HG03571 (cell line): Measurements from ENCODE around the gene DNASE1L3.
"Not testable (repeated sequence)": the region's sequence is repeated elsewhere in the genome, so short reads cannot be mapped to it uniquely, and the experiment has no call there.

Experiments
- ATAC-seq: cut with Tn5 transposase; IDR thresholded peaks from one replicate; pipeline ENCODE4 v1.9.1; 2021; ENCODE audit not compliant: unreplicated experiment

Gene DNASE1L3

DNA sequence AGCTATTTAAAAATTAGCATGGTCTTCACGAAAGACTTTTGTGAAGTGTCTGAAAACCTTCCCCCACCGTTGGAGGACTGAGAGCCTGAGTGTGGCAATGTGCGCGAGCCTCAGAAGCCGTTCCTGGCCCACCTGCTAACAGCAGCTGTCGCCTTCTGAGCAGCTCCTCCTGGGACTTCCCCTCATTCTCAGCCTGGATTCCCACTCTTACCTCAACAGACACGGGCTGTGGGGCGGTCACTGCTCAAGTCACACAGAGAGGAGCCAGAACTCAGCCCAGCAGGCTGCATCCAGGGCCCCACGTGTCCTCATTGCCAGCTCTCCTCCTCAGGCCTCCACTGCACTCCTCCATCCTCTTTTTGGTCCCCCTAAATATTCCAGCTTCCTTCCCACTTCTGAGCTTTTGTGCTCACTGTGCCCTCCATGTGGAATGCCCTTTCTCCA, 7.8 kb downstream of the DNASE1L3 start:
- peak; percentile 51 for ATAC-seq

DNA sequence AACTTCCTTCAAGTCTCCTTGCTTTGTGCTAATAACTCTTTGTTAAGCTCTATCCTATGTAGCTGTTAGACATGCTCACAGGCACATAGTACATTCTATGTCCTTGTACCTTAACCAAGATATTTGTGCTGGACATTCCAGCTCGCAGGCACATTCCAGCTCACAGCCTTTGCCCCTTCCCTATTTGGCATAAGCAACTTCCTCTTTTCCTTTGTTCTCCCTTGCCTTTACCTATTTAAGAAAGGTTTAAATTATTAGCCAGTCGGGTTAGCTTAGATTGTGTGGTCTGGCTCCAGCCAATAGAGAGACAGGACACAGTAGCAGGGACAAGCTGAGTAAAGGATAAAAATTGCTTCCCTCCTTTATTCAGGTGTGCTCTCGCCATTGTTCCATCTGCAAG, 9.3 kb downstream of the DNASE1L3 start:
- ATAC-seq, result not testable (repeated sequence)

DNA sequence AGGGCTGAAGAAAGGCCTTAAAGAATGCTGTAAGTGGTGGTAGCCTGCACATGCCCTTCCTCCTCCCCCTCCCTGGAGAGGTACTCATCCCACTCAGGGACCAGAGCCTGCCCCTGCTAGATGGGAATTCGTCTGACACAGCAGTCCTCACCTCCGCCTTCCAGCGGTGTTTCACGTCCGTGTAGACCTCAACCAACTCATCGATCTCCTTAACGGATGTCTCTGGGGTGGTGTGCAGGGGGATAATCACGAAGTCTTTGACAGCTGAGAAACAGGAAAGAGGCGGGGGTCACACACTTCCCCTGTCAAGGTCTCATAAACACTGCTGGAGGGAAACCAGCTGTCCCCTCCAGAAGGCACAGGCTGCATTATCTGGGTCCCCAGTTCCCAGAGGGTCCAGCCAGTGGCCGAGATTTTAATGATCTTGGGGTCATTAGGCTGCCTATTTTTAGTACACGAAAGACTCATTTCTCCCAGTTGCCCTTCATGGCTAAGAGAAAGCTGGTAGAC, 9.9 kb downstream of the DNASE1L3 start:
- ATAC-seq, result no peak

DNA sequence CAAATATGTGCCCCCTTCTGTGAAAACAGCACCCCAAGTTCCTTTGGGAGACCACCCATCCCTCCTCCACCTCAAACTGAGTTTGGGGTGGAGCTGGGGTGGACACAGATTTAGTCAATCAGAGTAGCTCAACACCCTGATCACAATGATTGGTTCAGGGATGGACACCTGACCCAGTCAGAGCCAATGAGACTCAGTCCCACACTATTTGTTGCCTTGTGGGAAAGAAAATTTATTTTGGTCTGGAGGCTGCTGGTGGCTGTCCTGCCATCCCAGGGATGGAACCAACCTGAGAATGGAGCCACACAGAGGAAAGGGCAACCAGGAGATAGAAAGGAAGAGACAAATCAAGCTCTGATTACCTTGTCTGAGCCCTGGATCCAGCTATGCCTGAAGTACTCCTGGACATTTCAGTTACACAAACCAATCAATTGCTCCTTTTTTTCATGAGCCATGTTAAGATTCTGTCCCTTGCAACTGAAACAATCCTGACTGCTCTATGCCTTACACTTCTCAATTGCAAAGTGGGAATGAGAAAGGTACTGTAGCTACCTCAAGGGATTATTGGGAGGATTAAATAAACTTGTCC, 10.6 kb downstream of the DNASE1L3 start:
- ATAC-seq, result no peak

DNA sequence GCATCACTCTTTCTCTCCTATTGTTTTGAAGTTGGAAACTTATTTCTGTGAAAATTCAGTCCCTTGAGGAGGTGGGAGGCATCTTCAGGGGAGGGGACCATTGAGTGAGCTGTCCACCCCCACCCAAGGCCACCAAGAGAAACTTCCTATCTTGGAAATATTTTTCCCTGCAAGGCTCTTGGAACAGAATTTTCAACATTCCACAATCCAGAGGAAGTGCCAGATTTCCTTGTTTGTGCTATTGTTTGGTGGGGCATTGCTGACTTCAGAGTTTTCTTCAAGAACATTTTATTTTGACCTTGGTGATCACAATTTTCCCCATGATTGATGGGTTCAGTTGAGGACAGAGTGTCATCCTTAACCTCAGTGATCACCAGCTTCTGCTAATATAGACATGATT, 12.0 kb downstream of the DNASE1L3 start:
- ATAC-seq, result no peak

DNA sequence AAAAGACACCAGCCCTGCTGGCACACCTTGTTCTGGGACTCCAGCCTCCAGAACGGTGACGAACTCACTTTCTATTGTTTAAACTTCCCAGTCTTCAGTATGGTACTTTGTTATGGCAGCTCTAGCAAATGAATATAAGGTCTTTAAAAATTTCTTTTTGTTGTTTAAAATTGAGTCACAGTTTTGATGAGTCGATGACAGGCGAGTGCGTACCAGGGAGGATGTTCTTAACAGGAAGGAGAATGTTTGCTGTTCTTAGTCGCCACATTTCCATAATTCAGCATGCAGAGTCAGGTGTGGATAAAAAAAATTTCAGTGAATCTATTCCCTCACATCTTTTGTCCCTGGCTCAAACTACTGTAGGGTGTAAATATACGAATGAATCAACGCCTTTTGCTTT, 12.4 kb downstream of the DNASE1L3 start:
- no peak for ATAC-seq

DNA sequence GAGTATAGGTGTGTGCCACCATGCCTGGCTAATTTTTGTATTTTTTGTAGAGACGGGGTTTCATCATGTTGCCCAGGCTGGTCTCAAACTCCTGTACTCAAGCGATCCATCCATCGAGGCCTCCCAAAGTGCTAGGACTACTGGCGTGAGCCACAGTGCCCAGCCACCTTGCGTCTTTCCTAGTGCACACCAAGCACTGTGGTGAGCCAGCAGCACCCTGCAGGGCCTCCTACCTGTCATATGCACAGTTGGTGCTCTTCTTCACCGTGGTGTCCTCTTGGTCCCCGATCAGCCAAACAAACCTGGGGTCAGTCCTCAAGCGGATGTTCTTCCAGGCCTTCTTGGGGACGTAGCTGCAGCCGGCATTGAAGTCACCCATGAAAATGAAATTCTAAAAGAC, 13.2 kb downstream of the DNASE1L3 start:
- ATAC-seq, result no peak

DNA sequence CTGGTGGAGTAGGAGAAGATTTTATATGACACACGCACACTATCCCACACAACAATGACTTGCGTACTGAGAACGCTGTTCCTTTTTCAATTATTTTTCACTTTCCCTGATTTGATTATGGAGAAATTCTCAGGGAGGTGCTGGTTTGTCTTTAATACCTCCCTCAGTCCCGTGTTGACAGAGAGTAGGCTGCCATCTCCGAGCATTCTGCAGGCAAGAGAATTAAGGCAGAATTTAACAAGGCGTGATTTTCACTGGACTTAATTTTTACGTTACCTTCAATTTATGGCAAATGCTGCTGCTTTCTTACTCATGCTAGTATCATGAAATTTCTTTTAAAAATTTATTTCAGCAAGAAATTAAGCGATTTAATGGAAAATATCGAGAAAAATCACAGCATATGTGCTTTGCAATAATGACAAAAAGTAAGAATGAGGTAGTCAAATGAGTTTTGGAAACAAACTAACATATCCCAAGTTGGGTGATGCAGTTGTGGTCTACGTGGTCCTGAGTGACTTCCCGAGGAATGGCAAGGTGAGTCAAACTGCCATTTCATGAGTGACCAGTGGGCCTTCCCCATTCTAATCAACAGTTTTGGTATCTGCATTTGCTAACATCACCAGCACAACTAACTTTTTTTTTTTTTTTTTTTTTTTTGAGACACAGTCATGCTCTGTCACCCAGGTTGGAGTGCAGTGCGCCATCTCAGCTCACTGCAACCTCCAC, 16.9 kb downstream of the DNASE1L3 start:
- no peak for ATAC-seq

DNA sequence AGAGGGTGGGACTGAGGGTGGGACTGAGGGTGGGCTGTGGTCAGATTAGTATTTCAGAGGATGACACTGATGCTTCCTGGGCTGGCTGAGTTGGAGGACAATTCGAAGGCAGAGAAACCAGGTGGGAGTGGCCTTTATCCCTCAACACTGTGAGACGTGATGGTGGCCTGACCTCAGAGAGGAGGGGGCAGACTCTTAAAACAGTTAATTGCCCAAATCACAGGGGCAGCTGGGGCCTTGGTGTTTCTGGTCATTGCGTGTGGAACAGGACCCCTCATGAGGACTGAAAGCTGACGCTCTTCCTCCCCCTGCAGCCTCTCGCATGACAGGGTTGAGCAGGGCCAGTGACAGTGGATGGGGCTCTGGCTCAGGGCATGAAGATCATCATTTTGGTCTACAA, 18.7 kb downstream of the DNASE1L3 start:
- ATAC-seq, result no peak

DNA sequence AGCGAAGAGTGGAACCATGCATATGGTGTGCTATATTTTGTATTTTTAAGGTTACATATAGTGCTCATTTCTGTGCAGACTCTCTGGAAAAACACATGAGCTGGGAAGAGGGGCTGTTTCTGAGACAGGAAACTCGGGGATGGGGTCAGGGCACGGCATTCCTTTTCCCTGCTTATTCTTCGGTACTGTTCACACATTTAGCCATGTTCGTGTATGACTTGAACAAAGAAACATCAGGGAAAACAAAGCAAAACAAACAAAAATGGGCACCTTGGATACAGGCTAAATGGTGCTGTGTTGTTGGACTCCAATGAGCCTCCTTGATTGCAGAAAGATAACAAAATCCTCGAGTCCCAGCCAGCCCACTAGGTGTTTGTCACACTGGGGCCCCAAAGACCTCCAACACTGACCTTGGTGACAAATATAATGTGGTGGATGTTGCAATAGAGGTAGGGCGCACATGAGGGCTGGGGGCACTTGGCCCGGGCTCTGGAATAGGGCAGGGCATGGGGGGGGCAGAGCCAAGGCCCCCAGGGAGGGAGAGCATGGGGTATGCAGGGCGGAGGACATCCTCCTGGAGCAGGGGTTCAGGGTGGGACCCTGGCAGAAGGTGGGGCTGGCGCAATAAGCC, 19.3 kb downstream of the DNASE1L3 start:
- ATAC-seq, result no peak

DNA sequence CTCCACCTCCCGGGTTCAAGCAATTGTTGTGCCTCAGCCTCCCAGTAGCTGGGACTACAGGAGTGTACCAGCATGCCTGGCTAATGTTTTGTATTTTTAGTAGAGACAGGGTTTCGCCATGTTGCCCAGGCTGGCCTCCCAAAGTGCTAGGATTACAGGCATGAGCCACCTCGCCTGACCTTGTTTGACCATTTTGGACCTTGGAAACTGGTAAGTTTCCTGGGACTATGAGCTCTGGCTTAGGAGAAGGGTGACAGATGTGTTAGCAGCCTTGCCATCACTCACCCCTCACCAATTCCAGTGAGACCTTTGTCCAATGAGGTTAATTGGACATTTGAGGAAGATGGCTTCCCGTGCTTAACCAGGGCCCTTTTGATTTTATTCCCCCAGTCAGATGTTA, 19.9 kb downstream of the DNASE1L3 start:
- ATAC-seq, result no peak

DNA sequence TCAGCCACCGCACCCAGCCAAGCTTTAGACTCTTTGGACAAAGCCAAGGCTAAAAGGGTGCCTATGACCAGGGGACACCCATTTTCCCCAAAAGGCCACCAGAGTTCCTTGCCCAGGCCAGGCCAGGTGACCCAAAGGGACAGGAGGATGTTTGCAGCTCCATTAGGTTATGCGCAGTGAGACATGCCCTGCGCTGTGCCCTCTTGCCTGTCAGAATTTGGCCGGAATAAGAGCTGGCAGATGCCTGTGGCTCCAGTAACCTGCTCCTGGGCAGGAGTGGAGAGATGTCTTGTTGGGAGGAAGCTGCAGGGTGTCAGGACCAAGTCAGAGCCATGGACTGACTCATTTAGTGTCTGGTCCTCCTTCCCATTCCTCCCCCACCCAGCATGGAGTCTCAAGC, 20.5 kb downstream of the DNASE1L3 start:
- no peak for ATAC-seq

DNA sequence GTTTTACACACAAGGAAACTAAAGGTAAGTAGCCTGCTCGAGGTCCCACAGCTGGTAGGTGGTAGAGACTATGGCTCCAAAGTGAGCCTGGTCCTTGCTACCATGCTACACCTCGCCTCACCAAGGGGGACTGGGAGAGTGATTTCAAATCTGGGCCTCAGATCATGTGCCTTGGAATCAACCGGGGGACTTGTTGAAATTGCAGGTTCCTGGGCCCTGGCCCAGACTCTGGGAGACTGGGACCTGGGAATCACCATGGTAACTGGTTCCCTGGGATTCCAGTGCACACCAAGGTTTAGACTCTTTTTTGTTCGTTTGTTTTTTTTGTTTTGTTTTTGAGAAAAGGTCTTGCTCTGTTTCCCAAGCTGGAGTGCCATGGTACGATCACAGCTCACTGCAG, 21.1 kb downstream of the DNASE1L3 start:
- ATAC-seq, result no peak

DNA sequence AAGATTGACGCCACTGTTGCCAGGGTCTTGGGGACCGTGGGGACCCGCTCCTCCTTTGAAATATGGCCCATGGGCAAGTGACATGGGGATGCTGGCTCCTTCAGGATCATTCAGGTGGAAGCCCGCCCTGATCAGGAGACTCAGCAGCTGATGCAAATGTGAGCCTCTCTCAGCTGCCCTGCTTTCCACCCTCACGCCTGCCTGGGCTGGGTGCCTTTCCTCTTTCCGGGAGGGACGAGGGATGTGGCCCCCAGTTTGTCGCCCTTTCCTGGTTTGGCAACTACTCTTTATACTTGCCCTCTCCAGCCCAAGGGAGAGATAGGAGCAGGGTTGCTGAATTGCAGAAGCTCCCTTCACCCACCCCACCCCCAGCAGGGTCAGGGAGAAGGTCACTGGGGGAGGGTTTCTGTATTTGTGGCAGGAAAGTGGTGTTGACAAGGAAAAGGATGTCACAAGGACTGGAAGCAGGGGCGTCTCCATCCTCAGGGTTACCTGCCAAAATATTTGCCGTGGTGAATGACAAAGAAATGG, 21.8 kb downstream of the DNASE1L3 start:
- ATAC-seq, result no peak

DNA sequence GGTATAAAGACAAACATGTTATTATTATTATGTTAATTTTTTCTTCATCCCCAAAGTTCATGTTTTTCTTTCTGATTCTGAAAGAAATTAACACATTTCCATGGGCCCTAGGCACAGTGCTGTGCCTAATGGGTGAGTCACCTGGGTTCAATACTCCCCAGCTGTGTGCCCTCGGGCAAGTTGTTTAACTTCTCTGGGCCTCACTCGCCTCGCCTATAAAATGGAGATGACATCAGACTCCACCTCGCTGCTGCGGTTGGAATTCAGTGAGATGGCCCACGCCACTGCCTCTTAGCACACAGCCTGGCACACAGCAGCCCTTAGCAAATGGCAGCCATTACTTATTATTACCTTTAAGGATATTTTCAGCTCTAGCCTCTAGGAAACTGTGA, 22.6 kb downstream of the DNASE1L3 start:
- ATAC-seq, result no peak

DNA sequence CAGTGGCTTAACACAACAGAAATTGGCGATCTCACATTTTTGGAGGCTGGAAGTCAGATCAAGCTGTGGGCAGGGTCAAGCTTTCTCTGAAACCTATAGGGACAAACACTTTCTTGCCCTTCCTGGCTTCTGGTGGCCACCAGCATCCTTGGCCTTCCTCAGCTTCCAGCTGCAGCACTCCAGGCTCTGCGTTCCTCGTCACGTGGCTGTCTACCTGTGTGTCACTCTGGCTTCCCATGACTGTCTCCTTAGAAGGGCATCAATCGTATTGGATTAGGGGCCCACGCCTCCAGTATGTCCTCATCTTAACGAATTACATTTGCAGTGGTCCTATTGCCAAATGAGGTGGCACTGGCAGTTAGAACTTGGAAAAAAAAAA, 25.8 kb downstream of the DNASE1L3 start:
- ATAC-seq, result no peak

DNA sequence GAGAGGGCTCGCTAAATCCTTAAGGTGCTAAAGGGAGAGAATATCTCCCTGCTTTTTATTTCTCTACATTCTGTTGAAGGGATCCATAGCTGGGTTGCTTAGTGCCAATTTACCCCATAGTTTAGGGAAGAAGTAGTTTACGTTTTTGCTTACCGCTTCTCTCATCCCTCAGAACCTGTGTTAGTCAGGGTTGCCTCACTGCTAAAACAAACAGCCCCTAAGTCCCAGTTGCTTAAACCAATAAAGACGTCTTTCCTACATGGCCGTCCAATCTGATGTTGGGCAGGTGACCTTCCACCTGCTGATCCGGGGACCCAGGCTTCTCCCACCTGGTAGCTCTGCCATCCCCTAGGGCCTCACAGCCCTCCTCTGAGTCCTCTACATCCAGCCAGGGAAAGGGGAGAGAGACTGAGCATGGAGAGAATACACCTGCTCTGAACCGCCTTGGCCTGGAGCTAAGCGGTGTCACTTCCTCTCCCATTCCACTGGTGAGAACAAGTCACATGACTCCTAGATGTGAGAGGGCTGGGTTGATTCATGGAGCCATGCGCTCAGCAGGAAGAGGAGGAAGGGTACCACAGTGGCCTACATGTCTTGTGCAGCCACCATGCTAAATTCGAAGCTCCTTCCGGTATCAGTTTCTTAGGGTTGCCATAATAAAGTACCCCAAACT, 26.3 kb downstream of the DNASE1L3 start:
- ATAC-seq, result no peak

DNA sequence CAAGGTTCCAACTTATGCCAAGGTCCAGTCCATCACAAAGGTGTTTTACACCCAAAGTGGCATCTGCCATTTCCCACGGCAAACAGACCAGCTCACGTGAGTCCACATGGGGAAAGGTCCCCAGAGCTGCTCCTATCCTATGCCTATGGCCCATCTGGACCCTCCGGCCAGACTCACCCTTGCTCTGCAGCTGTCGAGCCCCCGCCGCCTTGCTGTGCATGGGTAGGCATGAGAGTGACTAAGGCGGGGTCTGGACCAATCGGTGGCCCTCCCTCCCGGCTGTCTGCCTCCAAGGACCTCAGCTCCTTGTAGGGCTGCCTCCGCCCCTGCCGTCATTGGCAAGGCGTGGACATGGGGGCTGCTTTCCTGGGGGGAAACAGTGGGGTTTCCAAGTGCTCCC, 26.9 kb downstream of the DNASE1L3 start:
- no peak for ATAC-seq

DNA sequence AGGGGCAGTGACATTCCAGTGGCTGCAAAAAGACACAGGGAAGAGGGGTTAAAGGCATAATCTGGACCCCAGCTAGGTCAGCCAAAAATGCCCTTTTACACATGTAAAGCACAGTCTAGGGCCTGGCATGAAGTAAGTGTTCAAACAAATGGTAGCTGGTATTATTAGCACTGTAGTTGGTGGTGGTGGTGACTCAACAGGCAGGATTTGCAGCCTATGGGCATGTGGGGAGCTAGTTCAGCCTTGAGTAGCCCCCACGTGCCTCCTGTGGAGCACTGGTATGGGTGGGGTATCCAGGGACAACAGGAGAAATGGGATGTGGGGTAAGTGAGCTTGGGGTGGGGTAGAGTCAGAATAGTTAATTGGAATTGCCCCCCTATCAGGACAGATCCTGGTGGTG, 27.6 kb downstream of the DNASE1L3 start:
- no peak for ATAC-seq

DNA sequence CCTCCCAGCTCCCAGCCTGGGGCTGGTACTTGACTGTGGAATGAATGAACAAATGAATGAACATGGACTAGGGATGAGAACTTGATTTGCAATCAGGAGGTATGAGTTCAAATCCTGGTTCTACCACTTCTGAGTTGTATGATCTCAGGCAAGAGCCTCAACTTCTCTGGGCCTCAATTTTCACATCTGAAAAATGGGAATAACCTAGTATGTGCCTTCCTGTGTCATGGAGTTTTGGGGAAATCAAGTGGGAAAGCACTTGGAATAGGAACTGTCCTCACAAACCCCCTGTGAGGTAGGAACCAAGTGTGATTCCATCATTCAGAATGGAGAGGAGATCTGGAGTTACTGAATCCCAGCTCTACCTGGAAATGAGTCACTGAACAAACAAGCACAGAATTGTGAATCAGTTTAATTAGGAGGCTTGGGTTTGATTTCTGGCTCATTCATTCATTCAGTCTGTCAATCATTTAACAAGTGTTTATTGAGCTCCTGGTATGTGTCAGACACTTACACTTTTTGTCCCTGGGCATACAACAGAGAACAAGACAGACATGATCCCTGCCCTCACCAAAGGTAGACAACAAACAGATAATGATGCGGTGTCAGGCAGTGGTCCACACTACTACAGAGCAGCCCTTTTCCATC, 29.7 kb downstream of the DNASE1L3 start:
- ATAC-seq, result no peak
